Fibroblast of lung (primary cell): ENCODE data around the gene GABBR2.

Source experiments
- EZH2 ChIP-seq: IDR thresholded peaks from 2 replicates; pipeline ENCODE4 v1.5.1; 2012; ENCODE audit warnings: low read length, control low read depth, mild to moderate bottlenecking; ENCODE audit errors: missing control alignments
- TF ChIP-seq, protein P1 (sequence below), 2 donors: IDR thresholded peaks in 1 of 2; conservative IDR thresholded peaks in 1 of 2; 1 replicate in 1 of 2; 2 replicates in 1 of 2; pipeline ENCODE4 v1.5.1; 2011 to 2012; ENCODE audit warnings: low read length in 2 of 2, control low read depth in 1 of 2, inconsistent platforms in 1 of 2, low read depth in 1 of 2, mild to moderate bottlenecking in 1 of 2

DNA sequence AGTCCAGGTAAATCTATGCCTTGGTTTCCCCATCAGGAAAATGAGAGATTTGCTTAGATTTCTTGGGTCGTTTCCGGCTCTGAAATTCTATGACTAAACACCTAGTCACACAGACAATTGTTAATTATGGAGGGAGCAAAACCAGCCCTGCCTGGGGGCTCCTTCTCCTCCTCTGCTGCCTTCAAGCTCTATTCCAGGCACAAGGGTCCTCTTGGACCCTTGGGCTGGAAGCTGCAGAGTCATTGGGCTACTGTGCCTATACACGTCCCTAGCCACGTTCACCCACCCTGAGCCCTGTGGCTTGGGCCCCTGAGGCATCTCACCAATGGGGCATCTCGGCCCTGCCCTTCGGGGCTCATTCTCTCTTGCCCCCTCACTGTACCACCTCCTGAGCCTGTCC, 379.5 kb downstream of the GABBR2 start:
- TF ChIP-seq, protein P1, sequence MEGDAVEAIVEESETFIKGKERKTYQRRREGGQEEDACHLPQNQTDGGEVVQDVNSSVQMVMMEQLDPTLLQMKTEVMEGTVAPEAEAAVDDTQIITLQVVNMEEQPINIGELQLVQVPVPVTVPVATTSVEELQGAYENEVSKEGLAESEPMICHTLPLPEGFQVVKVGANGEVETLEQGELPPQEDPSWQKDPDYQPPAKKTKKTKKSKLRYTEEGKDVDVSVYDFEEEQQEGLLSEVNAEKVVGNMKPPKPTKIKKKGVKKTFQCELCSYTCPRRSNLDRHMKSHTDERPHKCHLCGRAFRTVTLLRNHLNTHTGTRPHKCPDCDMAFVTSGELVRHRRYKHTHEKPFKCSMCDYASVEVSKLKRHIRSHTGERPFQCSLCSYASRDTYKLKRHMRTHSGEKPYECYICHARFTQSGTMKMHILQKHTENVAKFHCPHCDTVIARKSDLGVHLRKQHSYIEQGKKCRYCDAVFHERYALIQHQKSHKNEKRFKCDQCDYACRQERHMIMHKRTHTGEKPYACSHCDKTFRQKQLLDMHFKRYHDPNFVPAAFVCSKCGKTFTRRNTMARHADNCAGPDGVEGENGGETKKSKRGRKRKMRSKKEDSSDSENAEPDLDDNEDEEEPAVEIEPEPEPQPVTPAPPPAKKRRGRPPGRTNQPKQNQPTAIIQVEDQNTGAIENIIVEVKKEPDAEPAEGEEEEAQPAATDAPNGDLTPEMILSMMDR (conservative IDR thresholded peaks at IDR 0.05 in 1 of 2, IDR thresholded peaks at IDR 0.05 in 1 of 2; ENCODE audit: low read depth in 1 of 2, low read length in 2 of 2): no peak
- no peak for TF ChIP-seq EZH2
